ES-I3 (cell line): Measurements from ENCODE around the gene ETFA.

ENCODE experiments used
- H3K36me3 ChIP-seq: 2 replicates; pipeline ENCODE4 v1.6.1; 2013; ENCODE audit warnings: mild to moderate bottlenecking, low read length, control low read depth, moderate library complexity; ENCODE audit not compliant: insufficient read depth
- H3K4me1 ChIP-seq: 2 replicates; pipeline ENCODE4 v1.6.1; 2013; ENCODE audit warnings: mild to moderate bottlenecking, control low read depth, low read length; ENCODE audit not compliant: insufficient read depth
- H3K9ac ChIP-seq: 2 replicates; pipeline ENCODE4 v1.6.1; 2013; ENCODE audit warnings: low read depth, mild to moderate bottlenecking, low read length, moderate library complexity
- H3K9me3 ChIP-seq: 2 replicates; pipeline ENCODE4 v1.6.1; 2013; ENCODE audit warnings: mild to moderate bottlenecking, low read length, moderate library complexity; ENCODE audit not compliant: control insufficient read depth, insufficient read depth

Gene ETFA

DNA sequence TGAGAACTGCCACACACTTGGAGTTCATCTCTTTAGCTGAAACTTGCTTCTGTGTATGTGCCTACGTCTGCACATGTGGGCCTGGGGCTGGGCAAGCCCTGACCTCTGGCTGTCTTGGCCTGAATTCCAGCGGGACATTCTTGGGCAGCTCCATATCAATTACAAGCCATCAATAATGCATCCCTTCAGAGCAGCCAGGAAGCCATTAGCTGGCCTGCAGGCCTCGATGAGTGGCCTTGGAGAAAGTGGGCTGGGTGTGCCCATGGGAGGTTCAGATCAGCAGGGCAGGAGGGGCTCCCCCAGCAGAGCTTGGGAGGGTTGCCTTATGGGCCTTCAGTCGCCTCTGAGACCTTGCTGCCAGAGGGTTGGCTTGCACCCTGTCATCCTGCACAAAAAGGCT lies 124.1 kb downstream of the ETFA start:
- no peaks in the 10 kb centered on the region for H3K36me3 ChIP-seq
- H3K9me3 ChIP-seq, result no peaks in the 10 kb centered on the region
- H3K9ac ChIP-seq, result no peak overlapping the region
- peaks cover 4% of the 10 kb centered on the region; the same call in 1 of the 2 replicates for H3K4me1 ChIP-seq

- Histone ChIP-seq H3K36me3 (no peaks in the 10 kb centered on the region), H3K9ac (no peak overlapping the region), H3K9me3 (no peaks in the 10 kb centered on the region), H3K4me1 (no peaks in the 10 kb centered on the region)
These were observed 125.6 kb downstream of the ETFA start for GRCh38 chr15:76185716-76186115.

DNA sequence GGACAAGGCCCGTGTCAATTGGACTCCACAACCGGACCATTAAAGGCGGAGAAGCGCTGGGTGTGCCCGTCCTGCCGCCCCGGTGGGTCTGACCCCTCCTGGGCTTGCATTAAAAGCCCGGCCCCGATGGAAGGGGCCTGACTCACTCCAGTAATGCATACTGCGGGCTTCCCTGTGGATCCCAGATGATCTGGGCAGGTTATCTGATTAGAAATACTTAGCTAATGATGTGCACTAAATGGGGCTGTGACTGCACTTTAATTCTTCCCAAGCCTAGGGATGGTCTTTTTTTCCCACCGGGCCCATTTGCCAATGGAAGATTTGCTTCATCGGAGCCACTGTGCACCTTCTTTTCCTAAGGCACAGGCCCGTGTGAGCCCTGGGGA lies 126.6 kb downstream of the ETFA start:
- no peaks in the 10 kb centered on the region for H3K36me3 ChIP-seq
- H3K4me1 ChIP-seq, result no peaks in the 10 kb centered on the region
- no peaks in the 10 kb centered on the region for H3K9me3 ChIP-seq
- no peak overlapping the region for H3K9ac ChIP-seq

DNA sequence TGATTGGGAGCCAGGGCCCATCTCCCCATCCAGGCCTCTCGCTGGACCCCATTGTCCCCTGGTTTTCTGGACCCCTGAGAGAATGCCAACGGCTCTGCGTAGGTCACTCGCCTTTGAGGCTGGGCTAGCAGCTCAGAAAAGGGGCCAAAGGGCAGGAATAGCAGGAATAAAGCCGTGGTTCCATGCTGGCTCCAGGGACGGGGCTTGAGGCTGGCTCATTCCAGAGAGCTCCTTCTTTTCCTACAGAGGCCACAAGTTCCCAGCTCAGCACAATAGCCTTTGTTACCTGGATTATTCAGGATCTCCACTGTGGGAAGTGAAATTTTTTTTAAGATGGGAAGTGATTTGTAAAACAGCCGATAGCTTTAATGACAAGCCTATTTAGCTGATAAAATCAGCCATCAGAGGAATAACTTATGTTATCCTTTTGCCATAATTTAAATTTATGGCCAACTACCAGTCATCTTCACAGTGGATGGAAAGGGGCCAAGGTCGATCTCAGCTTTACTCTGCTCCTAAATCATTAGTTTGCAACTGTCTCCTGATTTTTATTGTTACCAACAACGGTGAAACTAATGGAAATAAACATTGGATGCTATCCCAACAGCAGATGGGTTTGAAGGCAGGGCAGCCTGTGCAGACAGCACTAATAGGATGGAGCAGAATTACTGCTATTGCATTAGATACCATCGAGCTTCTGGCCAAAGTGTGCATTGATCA lies 127.2 kb downstream of the ETFA start:
- no peaks in the 10 kb centered on the region for H3K4me1 ChIP-seq
- H3K9me3 ChIP-seq, result no peaks in the 10 kb centered on the region
- H3K9ac ChIP-seq, result no peak overlapping the region
- H3K36me3 ChIP-seq, result no peaks in the 10 kb centered on the region

GRCh38 chr15:76181705-76182107 lies 129.6 kb downstream of the ETFA start:
- Histone ChIP-seq H3K36me3 (no peaks in the 10 kb centered on the region), H3K9ac (no peak overlapping the region), H3K9me3 (no peaks in the 10 kb centered on the region), H3K4me1 (peaks cover 3% of the 10 kb centered on the region; the same call in 1 of the 2 replicates)

- Histone ChIP-seq H3K9me3 (no peaks in the 10 kb centered on the region), H3K4me1 (peaks cover 3% of the 10 kb centered on the region; the same call in 1 of the 2 replicates), H3K9ac (no peak overlapping the region), H3K36me3 (no peaks in the 10 kb centered on the region)
These were observed 130.9 kb downstream of the ETFA start for GRCh38 chr15:76180321-76180720.

GRCh38 chr15:76179023-76179422 lies 132.2 kb downstream of the ETFA start:
- no peaks in the 10 kb centered on the region for H3K9me3 ChIP-seq
- H3K4me1 ChIP-seq, result peaks cover 3% of the 10 kb centered on the region; the same call in 1 of the 2 replicates
- no peak overlapping the region for H3K9ac ChIP-seq
- H3K36me3 ChIP-seq, result no peaks in the 10 kb centered on the region

DNA sequence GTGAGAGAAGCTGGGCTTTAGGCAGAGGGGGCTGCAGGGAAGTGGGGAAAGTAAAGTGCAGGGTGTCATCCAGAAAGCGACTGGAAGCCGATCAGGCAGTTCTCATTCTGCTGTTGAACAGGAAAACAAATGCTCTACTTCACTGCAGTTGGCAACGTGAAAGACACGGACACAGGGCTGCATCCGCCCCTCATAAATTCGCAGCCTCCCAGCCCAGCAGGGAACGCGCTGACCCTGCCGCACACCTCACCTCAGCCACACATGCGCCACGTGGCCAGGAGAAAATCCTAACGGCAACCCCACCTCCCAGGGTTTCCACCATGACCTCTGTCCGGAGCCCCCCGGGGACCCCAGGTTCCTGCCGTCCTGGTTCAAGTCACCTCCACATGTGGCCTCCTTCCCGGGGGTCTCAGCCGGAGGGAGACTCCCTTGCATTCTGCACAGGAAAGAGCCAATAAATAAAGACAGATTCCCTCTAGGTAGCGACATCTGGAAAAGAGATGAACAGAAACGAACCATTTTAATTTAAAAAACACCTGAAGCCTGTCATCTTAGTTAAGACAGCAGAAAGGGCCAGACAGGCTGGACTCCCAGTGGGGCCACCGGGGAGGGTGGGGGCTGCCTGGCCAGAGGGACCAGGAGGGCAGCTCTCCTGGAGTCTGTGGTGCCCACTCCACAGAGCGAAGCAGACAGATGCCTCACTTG lies 132.8 kb downstream of the ETFA start:
- Histone ChIP-seq H3K4me1 (peaks cover 3% of the 10 kb centered on the region; the same call in 1 of the 2 replicates), H3K9ac (no peak overlapping the region), H3K36me3 (no peaks in the 10 kb centered on the region)

GRCh38 chr15:76177491-76178040 lies 133.7 kb downstream of the ETFA start:
- Histone ChIP-seq H3K9ac (no peak overlapping the region), H3K4me1 (peaks cover 3% of the 10 kb centered on the region; the same call in 1 of the 2 replicates), H3K9me3 (no peaks in the 10 kb centered on the region), H3K36me3 (no peaks in the 10 kb centered on the region)

More for the DNA sequence above, 132.8 kb downstream of the ETFA start:
- H3K9me3 ChIP-seq, result no peaks in the 10 kb centered on the region

GRCh38 chr15:76176487-76177085 lies 134.7 kb downstream of the ETFA start:
- Histone ChIP-seq H3K36me3 (no peaks in the 10 kb centered on the region), H3K9ac (no peak overlapping the region), H3K4me1 (peaks cover 3% of the 10 kb centered on the region; the same call in 1 of the 2 replicates), H3K9me3 (no peaks in the 10 kb centered on the region)

- H3K36me3 ChIP-seq, result no peaks in the 10 kb centered on the region
- H3K9ac ChIP-seq, result no peak overlapping the region
- no peaks in the 10 kb centered on the region for H3K9me3 ChIP-seq
- peaks cover 3% of the 10 kb centered on the region; the same call in 1 of the 2 replicates for H3K4me1 ChIP-seq
These were observed 135.2 kb downstream of the ETFA start for GRCh38 chr15:76176059-76176458.

GRCh38 chr15:76175442-76175841 lies 135.8 kb downstream of the ETFA start:
- peaks cover 3% of the 10 kb centered on the region; the same call in 1 of the 2 replicates for H3K4me1 ChIP-seq
- no peak overlapping the region for H3K9ac ChIP-seq
- H3K36me3 ChIP-seq, result no peaks in the 10 kb centered on the region
- H3K9me3 ChIP-seq, result no peaks in the 10 kb centered on the region

- H3K9ac ChIP-seq, result no peak overlapping the region
- H3K4me1 ChIP-seq, result peaks cover 3% of the 10 kb centered on the region; the same call in 1 of the 2 replicates
- no peaks in the 10 kb centered on the region for H3K9me3 ChIP-seq
- H3K36me3 ChIP-seq, result no peaks in the 10 kb centered on the region
These were observed 136.6 kb downstream of the ETFA start for GRCh38 chr15:76174654-76175053.

DNA sequence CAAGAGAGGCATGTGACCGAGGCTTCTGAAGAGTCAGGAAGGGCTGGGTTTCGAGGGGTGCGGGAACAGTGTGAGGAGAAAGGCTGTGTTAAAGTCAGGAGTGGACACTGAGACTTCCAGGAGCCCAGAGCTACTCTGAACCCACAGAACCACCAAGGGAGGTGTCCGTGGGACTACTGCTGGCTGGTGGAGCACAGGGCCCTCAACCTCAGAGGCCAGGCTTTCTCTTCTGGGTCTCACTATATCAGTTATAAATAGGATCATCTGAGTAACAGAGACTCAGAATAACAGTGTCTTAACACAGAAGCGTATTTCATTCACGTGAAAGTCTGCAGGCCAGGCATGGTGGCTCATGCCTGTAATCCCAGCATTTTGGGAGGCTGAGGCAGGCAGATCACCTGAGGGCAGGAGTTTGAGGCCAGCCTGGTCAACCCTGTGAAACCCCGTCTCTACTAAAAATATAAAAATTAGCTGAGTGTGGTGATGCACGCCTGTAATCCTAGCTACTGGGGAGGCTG lies 137.9 kb downstream of the ETFA start:
- H3K9ac ChIP-seq, result no peak overlapping the region
- H3K4me1 ChIP-seq, result peaks cover 8% of the 10 kb centered on the region
- H3K9me3 ChIP-seq, result no peaks in the 10 kb centered on the region
- H3K36me3 ChIP-seq, result no peaks in the 10 kb centered on the region
